Fibroblast of the conjunctiva (primary cell): ENCODE measurements around the gene ZNF554.

ENCODE experiments used
- DNase-seq: peaks from one replicate; pipeline ENCODE4 v3.0.0-alpha.2; 2010; ENCODE audit warnings: low read depth

Gene ZNF554

DNA sequence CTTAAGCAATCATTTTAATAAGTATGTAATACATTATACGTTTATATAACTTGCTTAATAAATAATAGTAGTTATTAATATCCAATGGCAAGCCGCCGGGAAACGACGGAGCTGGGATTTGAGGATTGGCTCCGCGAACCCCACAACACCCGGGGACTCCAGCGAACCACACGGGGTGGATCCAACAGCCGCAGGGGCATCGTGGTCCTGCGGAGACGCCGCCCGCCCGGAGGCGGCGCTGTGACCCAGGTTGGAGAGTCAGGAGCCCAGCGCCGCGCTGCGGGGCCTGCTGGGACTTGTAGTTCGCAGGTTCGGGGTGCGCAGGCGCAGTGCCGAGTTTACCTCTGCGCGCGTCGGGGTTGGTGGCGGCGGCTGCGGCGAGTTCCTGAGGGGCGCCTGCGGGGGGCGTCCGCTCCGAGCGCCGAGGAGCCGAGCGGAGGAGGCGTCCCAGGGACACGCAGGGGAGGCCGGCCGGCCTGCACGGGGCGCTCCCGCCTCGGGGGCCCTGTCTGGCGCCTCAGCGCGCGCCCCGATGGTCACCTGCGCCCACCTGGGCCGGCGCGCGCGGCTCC is at the start of gene ZNF554:
Gene ZNF554 (plus strand): TSS at position 329 of the 572 bp plus-strand sequence. CDS start 204 bp downstream, at position 533.
- DNase-seq: peak; percentile 96

DNA sequence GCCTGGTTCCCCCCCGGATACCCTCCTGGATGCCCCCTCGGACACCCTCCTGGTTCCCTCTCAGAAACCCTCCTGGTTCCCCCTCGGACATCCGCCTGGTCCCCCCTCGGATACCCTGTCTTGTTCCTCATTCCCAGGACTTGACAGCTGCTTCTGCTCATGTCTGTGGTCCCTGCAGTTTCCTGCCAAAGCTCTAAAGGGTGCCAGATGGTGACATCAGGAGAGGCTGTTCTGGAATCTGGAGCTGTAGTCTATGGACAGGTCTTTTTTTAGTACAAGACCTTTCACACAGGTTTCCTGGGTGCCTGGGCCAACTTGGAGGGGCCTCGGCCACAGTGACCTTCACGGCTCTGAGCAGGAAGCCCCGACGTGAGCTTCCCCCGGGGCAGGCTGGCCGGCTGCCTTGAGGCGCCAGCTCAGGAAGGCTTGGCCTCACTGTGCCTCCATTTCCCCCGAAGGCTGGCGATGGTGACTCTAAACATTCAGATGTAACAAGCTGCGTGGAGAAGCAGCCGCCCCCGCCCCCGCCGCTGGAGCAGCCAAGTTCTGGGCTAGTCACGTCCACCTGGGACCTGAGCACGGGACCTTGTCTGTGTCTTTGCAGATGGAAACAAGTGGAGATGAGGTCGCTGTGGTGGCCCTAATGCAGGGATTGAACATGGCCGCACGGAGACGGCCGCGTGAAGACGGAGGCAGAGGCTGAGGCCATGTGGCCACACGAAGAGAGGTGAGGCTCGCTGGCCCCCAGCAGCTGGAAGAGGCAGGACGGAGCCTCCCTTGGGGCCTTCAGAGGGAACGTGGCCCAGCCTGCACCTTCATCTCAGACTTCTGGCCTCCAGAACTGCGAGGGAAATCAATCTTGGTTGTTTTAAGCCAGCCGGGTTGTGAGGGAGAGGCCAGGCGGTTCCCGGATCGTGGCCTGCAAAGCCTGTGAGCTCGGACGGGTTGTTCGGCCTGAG is 49.3 kb upstream of the ZNF554 start:
- peak; percentile 13 for DNase-seq

DNA sequence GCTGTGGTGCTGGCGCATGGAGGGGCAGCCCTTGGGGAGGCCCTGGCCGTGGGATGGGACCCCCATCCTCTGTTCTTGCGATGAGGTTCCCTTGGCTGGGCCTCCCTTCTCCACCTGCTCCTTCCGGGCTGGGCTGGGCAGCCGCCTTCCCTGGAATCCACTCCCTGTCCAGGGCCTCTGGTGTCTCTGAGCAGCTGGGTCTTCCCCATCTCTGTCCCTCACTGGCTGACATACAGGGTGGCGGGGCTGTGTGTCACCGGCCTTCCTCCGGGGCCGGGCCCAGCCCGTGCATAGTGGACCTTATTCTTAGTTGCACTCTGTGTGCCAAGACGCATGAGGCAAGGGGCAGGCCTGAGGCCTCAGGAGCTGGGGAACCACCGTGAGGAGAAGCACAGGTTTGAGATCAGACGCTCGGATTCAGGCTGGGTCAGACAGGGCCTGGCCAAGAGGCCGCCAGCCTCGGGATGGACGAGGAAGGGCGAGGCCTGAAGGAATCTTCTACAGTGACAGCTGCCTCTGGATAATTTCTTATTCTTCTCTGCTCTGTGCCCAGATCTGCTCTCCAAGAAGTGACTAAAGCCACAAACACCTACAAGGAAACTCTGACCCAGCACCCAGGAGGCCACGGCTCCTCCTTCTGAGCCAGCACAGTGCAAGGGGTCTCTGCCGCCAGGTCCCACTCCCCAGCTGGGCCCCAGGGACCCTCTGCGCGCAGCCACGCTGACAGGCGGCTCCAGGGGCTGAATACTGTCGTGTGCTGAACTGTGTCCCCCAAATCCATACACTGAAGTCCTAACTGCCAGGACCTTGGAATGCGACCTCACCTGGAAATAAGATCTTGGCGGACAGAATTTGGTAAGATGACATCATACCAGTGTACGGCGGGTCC is 47.6 kb upstream of the ZNF554 start:
- DNase-seq: no peak

DNA sequence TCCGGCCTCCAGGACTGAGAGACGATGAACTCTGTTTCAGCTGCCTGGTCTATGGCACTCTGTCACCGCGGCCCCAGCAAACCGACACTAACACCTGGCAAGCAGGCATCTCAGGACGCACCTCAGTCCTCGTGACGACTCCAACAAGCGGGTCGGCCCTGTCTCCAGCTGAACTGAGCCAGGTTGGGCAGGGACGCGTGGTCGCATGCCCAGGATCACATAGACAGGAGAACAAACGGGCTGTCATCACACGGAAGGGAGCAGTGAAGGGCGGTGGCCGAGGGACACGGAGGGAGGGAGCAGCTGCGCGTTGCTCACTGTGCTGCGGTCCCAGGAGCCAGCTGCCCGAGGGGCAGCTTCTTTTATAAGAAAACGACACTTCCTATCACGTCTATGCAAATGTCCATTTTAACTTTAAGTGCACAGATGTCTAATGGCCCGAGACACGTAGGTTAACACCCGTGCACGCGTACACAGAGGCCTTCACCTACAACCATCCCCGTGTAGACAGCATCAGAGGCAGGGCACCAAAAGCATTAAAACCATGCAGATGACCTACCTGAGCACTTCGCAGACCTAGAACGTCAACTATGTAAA is 45.5 kb upstream of the ZNF554 start:
- no peak for DNase-seq

DNA sequence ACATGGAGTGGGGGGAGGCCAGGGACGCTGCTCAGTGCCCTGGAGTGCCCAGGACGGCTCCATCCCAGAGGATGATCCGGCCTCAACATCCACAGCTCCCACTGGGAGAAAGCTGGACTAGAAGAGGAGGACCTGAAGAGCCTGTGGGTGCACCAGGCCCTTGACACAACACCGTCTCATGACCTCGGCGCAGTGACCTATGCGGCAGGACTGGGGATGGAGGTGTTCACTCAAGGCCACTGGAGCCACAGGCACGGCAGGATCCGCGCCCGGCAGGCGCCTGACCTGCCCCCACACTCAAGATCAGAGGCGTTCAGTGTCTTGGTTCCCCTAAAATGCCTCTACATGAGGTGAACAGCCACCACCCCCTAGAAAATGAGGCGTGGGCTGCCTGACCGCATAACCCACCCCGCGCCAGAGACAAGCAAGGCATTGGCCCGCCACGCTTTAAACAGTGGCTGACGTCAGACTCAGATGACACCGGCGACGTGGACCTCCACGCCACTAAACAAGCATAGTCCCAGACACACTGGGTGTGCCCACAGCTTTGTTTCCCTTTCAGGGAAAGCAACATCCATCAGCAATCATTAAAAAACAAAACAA is 44.6 kb upstream of the ZNF554 start:
- no peak for DNase-seq

DNA sequence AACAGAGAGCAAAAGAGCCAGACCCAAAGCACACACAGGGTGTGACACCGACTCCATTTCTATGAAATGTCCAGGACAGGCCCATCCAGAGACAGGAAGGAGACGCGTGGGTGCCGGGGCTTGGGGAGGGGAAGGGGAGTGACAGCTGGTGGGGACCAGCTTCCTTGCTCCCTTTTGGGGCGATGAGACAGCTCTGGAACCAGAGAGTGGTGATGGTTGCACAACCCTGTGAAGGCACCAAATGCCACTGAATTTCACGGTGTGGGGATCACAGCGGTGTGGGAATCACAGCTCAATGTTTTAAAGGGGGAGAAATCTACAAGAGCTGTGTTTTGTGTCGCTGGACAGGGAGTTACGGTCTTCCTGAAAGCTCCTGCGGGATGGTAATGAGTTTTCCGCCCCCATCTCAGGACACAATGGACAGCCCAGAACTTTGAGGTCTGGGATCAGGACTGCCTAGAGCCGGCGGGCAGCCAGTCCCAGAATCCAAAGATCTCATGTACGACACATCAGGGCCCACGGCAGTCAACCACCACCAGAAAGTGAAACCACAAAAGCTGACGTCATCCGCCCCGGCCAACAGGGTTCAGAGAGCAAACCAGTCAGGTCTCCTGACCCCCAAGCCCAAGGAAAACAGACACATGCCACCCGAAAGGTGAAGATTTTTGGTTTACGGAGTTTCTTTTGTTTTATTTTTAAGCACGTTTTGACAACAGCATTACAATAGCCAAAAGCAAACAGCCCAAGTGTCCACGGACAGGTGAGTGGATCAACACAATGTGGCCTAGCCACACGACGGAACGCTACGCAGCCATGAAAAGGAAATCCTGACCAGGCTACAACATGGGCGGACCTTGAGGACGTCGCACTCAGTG is 43.9 kb upstream of the ZNF554 start:
- DNase-seq: no peak

DNA sequence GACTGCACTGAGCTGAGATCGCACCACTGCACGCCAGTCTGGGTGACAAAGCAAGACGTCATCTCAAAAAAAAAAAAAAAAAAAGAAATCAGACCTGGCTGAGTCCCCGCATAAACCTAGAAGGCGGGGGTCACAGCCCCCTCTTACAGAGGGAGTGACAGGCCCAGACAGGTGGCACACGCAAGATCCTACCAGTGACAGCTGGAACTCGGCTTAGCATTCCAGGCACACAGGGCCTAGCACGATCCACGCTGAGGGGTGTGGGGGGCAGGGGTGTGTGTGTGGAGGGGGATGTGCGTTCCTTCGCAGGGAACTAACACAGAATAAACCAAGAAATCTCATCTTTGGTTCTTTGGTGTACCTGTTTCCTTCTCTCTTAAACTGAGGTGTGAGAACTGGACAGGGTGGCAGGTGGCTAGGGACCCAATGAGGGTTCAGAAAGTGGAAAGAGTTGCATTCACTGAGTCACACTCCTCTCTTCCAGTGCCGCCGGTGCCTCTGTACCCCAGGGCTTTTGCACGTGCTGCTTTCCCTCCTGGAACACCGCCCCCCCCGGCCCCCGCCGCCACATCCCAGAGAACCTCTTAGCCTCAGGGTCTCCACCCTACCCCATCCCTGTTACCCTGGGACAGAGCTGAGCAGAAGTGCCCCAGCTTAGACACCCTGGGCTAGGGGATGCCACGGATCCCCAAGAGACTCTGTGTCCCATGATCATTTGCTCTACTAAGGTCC is 41.5 kb upstream of the ZNF554 start:
- DNase-seq: no peak

DNA sequence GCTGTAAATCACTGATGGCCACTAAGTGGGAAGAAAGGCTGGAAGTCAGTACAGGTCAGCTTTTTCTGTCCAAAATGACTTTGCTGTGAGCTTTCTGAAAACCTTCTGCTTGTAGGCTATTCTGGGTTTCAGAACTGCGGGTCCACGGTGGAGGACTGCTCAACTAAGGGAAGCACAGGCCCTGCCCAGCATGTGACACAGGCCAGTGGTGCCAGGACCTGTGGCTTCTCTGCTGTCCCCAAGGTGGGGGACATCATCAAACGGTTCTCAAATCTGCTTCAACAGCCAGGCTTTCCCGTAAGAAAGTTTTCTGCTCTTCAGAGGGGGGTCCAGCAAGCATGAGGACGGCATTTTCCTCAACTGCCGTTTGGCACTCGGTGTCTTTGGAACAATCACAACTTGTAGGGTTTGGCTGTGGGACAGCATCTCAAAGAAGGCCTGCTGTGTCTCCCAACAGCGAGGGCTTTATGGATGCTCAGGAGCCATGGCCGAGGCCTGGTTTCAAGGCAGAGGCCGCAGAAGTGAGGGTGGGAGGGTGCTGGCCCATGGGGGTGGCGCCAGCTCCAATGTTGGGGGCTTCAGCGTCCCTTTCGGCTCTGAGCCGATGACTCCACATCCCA is 40.4 kb upstream of the ZNF554 start:
- DNase-seq: no peak

DNA sequence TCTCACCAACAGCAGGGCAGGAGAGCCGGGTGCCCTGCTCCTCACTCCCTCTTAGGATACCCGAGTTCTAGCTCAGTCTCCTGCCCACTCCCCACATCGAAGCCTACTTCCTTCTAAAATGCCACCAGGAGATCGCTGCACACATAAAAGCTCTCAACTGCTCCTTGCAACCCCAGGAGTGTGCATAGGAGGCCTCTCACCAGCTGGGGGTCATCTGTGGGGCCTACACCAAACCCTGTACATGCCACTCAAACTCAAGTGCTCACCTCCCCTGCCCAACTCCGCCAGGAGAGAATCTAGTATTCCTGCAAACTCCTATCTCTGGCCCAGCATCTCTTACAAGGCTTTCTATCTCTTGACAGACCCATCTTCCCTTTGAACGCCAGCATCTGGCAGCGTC is 39.4 kb upstream of the ZNF554 start:
- DNase-seq: no peak

DNA sequence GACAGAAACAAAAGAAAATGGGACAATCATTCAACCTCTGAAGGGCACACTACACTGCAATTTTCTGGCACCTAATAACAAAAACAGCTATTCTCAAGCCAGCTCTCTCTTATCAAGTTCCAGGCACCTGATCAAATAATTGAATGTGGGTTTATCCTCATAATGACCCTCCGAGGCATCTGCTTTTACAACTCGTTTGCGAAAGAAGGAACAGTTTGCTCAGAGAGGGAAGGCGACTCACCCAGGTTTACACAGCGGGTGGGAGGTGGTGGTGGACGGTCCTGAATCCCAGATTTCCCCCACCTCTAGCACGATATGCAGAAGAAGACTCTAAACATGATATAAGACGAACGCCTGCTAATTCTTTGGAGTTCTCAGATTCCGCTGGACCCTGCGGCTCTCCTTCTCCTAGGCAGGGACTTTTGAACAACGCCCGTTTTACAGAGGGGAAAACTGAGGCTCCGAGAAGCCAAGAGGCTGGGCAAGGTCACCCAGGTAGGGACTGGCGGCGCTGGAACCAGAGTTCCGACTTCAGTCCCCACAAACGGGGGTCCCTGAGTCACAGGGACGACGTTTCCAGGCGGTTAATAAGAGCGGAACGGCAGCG is 37.2 kb upstream of the ZNF554 start:
- DNase-seq: no peak

DNA sequence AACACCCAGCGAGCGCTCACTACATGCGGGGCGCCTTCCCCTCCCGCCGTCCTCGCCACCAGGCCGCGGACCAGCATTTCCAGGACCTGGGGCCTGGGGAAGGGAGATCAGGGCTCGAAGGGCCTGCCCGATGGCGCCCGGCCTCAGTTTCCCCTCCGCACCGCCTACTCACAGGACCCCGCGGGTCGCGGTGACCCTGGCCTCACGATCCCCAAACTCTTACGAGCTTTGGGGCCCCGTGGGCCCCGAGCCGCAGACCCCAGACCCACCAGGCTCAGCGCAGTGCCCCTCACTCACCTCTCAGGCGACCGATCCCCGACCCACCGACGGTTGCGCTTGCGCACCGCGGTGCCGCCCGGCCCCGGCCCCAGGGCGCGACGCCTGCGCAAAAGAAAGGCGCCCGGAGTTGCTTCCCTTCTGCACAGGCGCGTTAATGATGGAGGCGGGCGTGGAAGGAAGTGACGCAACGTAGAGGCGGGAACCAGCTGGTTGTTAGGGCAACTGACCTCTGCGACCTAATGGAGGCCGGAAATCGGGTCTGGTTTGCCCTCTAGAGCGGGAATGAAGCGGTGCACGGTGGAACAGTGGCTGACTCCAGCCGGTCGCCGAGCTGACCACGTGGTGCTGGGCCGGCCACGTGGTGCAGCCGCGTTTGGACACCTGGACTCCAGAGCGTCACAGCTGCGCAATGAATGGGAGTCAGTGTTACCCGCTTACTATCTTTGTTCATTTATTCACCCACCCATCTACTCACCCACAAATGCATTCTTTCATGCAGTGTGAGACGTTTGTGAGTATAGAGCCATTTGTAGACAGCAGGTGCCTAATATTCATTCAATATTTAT is 36.5 kb upstream of the ZNF554 start, which contains the start of gene SGTA:
Gene SGTA (minus strand): TSS at position 338 of the 845 bp plus-strand sequence. CDS start 14,205 bp downstream, outside the sequence.
- DNase-seq: peak; percentile 97

DNA sequence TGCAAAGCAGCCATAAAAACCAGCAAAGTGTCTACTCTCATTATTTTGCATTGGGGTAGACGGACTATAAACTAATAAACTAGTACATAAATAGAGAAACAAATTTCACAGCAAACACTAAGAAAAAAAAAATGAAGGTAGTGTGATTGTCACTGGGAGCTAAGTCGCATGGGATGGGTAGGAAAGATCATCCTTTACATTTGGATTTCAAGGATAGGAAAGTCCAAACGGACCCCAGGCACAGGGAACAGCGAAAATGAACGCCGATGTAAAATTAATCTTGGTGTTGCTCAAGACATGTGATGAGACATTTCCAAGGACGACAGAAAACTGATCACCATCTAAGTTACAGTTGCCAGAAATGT is 35.9 kb upstream of the ZNF554 start:
- DNase-seq: no peak

DNA sequence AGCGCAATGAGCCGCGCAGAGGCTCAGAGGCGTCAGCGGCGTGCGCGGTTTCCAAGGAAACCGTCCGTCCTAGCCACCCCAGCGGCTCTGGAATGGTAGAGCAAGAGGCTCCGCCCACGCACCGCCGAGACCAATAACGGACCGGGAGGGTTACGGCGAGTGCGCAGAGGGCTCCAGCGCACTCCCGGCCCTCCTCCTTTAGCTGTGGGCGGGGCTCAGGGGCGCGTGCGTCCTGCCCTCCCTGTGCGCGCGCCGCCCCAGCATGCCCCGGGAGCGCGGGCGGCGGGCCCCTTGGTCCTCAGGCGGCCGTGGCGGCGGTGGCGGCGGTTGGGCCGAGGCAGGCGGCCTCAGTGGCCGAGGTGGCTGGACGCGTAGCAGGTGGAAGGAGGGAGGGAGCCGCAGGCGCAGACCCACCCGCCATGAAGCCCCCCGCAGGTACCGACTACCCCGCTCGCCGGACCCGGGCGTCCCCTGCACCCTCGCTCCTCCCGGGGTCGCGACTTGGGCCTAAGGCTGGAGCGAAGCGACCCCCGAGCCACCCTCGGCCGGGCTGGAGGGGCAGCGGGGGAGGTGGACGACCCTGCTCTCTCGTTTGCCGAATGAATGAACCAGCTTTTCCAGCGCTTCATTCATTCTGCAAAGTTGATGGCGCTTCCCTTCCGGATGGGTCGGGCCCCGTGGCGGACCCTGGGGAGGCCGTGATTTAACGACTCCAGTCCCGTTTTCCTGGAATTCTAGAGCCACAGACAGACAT is 34.2 kb upstream of the ZNF554 start, which contains the start of gene THOP1:
Gene THOP1 (plus strand): TSS at position 260 of the 754 bp plus-strand sequence. CDS start 160 bp downstream, at position 420.
- DNase-seq: peak; percentile 97

DNA sequence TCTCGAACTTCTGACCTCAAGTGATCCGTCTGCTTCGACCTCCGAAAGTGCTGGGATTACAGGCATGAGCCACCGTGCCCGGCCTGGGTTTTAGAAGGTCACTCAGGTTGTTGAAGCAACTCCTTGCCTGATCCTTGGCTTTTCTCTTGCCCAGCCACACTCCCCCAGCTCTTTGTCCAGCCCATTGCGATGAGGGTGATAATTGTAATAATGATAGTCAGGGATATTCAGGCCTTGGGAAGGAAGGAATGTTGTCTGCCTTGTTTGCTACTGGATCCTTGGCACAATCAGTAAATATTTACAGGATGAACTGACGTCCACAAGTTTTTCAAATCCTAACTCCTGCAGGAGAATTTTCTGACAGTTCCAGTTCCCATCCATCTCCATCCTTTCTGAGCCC is 32.6 kb upstream of the ZNF554 start:
- DNase-seq: no peak

DNA sequence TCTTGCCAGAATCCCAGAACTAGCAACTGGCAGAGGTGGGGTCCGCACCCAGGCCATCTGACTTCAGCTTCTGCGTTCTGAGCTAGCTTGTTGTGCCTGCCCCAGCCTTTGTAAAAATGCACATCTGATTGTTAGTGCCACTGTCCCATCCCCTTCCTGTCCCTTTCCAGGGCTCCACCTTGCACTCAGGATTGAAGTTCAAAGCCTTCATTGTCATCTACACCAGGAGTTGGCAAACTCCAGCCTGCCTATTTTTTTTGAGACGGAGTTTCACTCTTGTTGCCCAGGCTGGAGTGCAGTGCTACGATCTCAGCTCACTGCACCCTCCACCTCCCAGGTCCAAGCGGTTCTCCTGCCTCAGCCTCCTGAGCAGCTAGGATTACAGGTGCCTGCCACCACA is 31.4 kb upstream of the ZNF554 start:
- no peak for DNase-seq

DNA sequence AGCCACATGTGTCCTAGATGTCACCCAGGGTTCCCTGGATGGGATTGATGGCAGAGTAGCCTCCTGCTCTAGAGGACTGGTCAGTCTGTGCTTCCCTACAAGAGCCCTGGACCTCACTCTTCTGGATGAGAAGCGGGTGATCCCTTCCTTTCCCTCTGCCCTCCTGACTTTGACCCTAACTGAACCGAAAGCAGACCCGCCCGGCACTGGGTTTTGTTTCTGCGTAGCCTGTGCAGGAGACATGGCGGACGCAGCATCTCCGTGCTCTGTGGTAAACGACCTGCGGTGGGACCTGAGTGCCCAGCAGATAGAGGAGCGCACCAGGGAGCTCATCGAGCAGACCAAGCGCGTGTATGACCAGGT is 29.5 kb upstream of the ZNF554 start:
- DNase-seq: no peak
